ENCODE results near the gene WDR17. TPM values are rescaled to one million over a fixed set of nuclear protein-coding genes. Genes with fewer than 3 reads are reported as not detected.

Gene WDR17
- total and polyA plus RNA-seq, 2 of the 13 experiments (the other 11 are each of a cell fraction or from before 2014, with no cell fraction given) = not detected

- no peak for TF ChIP-seq GABPA (IDR thresholded peaks at IDR 0.05; ENCODE audit: low read depth, low read length)
- no peak for TF ChIP-seq GABPA (CRISPR knock-in tag; IDR thresholded peaks at IDR 0.05; ENCODE audit: low read depth)
- no peak for TF ChIP-seq BRF2 (CRISPR knock-in tag; IDR thresholded peaks at IDR 0.05)
- TF ChIP-seq NFRKB (IDR thresholded peaks at IDR 0.05) = no peak
- no peak for TF ChIP-seq GFI1 (CRISPR knock-in tag; IDR thresholded peaks at IDR 0.05; ENCODE audit: borderline replicate concordance)
- TF ChIP-seq USF2 (IDR thresholded peaks at IDR 0.05; ENCODE audit: low read depth, low read length) = no peak
- no peak for TF ChIP-seq USF2 (CRISPR knock-in tag; IDR thresholded peaks at IDR 0.05; ENCODE audit: borderline replicate concordance)
- no peak for TF ChIP-seq SKI (IDR thresholded peaks at IDR 0.05; ENCODE audit: partially characterized antibody)
- TF ChIP-seq MBD4 (IDR thresholded peaks at IDR 0.05; ENCODE audit: borderline replicate concordance, low read length) = no peak
- TF ChIP-seq IRF2 (CRISPR knock-in tag; IDR thresholded peaks at IDR 0.05) = no peak
Measured at GRCh38 chr4:176125063-176125462, 59.4 kb downstream of the WDR17 start (continued).

GRCh38 chr4:176134670-176135069, 69.0 kb downstream of the WDR17 start:
- no peaks in the 10 kb centered on the region for H3K79me2 ChIP-seq (ENCODE audit: insufficient read depth, low read length)
- H3K27me3 ChIP-seq (ENCODE audit: control insufficient read depth in 1 of 2, insufficient read depth in 2 of 2, low read length in 2 of 2) = no peaks in the 10 kb centered on the region
- no peak overlapping the region for H2AFZ ChIP-seq (ENCODE audit: low read length)
- ChIA-PET POLR2A (no interaction called here), CTCF (ENCODE audit: low intra/inter-chr PET ratio, low total read pairs) (no interaction called here)
- 0% methylated on average over 2 of the region's 2 CpGs for WGBS (ENCODE audit: low lambda C conversion rate)
- H3K36me3 ChIP-seq (replicated peaks in 1 of 2; ENCODE audit: control insufficient read depth in 1 of 2, insufficient read depth in 2 of 2, low read length in 2 of 2) = no peaks in the 10 kb centered on the region
- no peaks in the 10 kb centered on the region for H3K9me3 ChIP-seq (ENCODE audit: low read length)
- ATAC-seq = no peak
- H4K20me1 ChIP-seq (ENCODE audit: insufficient read depth, low read length) = no peaks in the 10 kb centered on the region
- BruUV-seq (replicated peaks) = no TSS peak
- no peak overlapping the region for H3K4me2 ChIP-seq (ENCODE audit: low read depth, low read length)
- H3K4me1 ChIP-seq (ENCODE audit: insufficient read depth, low read length) = no peaks in the 10 kb centered on the region
- H3K27ac ChIP-seq (ENCODE audit: extremely low read length, insufficient read depth, low read length) = no peak overlapping the region
- H3K4me3 ChIP-seq (replicated peaks in 1 of 3; ENCODE audit: insufficient read depth in 1 of 3, low read depth in 2 of 3, low read length in 3 of 3) = no peak overlapping the region
- intact Hi-C loops (cut with micrococcal nuclease; ENCODE audit: unreplicated experiment) (no loop called here), in situ Hi-C loops (cut with HindIII; ENCODE audit: extremely low pct_ligation_motif_present, low pct_unique_long_range_greater_than_20kb) (loop anchor here (25.0 kb wide), 1 partner anchor 203 kb away; no protein-coding TSS in a partner anchor)
- no peak for FAIRE-seq
- no peak overlapping the region for H3K9ac ChIP-seq (ENCODE audit: insufficient read depth, low read depth, low read length)
- DNase-seq (ENCODE audit: low spot score) = no peak
- no peak for TF ChIP-seq THYN1 (CRISPR knock-in tag; IDR thresholded peaks at IDR 0.05; ENCODE audit: borderline replicate concordance, low read depth)
- no peak for TF ChIP-seq ZNF512B (CRISPR knock-in tag; IDR thresholded peaks at IDR 0.05; ENCODE audit: borderline replicate concordance)
- no peak for TF ChIP-seq ZNF619 (CRISPR knock-in tag; IDR thresholded peaks at IDR 0.05)
- no peak for TF ChIP-seq ZNF432 (CRISPR knock-in tag; IDR thresholded peaks at IDR 0.05; ENCODE audit: borderline replicate concordance)
- no peak for TF ChIP-seq CHD2 (IDR thresholded peaks at IDR 0.05; ENCODE audit: low read depth, low read length)
- no peak for TF ChIP-seq ZNF674 (CRISPR knock-in tag; IDR thresholded peaks at IDR 0.05; ENCODE audit: low read depth)
- TF ChIP-seq ZNF773 (CRISPR knock-in tag; IDR thresholded peaks at IDR 0.05; ENCODE audit: borderline replicate concordance) = no peak
- TF ChIP-seq TRAFD1 (CRISPR knock-in tag; IDR thresholded peaks at IDR 0.05; ENCODE audit: borderline replicate concordance) = no peak
